ENCODE measurements around the gene CACHD1.

GRCh38 chr1:64705591-64705990, 235.7 kb downstream of the CACHD1 start:
- TF ChIP-seq POLR2AphosphoS5 (IDR thresholded peaks at IDR 0.05) (no peak), POLR2A (IDR thresholded peaks at IDR 0.05) (no peak)

All from gastroesophageal sphincter (tissue), 2 donors.